AG04450 (cell line): ENCODE results near the gene FOXI2. TPM values are rescaled to one million over a fixed set of nuclear protein-coding genes. Genes with fewer than 3 reads are reported as not detected.

Source experiments
- CTCF ChIA-PET: fragments of 300-600, 350-600 bp; formaldehyde crosslinking; extraction: SDS; loops from one replicate; lab custom pipeline; 2022; ENCODE audit warnings: antibody characterized with exemption, inconsistent platforms; lab: Charles Lee
- POLR2A ChIA-PET: fragments of 350-600 bp; formaldehyde crosslinking; extraction: SDS; loops from one replicate; lab custom pipeline; 2021; ENCODE audit warnings: antibody characterized with exemption, inconsistent platforms; lab: Yijun Ruan, JAX
- DNase-seq: peaks from one replicate; pipeline ENCODE4 v3.0.0-alpha.2; 2011; ENCODE audit warnings: low read depth, low spot score
- H3K27ac ChIP-seq: one replicate; pipeline ENCODE4 v1.5.1; 2012; ENCODE audit warnings: low read depth, low read length, control low read depth
- H3K27me3 ChIP-seq: one replicate; pipeline ENCODE4 v1.6.0; 2012; ENCODE audit warnings: low read length; ENCODE audit not compliant: control insufficient read depth, insufficient read depth
- H3K4me3 ChIP-seq: 2 replicates; pipeline ENCODE4 v1.5.1; 2011; ENCODE audit warnings: mild to moderate bottlenecking, low read depth, low read length, control low read depth
- H3K9me3 ChIP-seq: 2 replicates; pipeline ENCODE4 v1.5.1; 2012; ENCODE audit warnings: low read length; ENCODE audit not compliant: control insufficient read depth, insufficient read depth
- CTCF ChIP-seq: IDR thresholded peaks from 2 replicates; pipeline ENCODE4 v1.5.1; 2011; ENCODE audit warnings: low read depth, low read length, control low read depth, inconsistent platforms
- polyA plus RNA-seq: library from polyadenylated mRNA; depleted of rRNA; stranded (reverse); fragments of >200 nt; gene quantifications from 2 replicates; pipeline ENCODE4 v1.2.3, GENCODE V29; 2011

FOXI2 gene
- polyA plus RNA-seq, 1 experiment = not detected

GRCh38 chr10:127756264-127756663 is 19.3 kb downstream of the FOXI2 start:
- no peak for TF ChIP-seq CTCF
- no peaks in the 10 kb centered on the region for H3K27me3 ChIP-seq
- ChIA-PET CTCF (no interaction called here), POLR2A (no interaction called here)
- H3K9me3 ChIP-seq = peaks cover 21% of the 10 kb centered on the region
- no peak overlapping the region for H3K4me3 ChIP-seq
- no peak for DNase-seq
- no peak overlapping the region for H3K27ac ChIP-seq

GRCh38 chr10:127757033-127757432 is 20.0 kb downstream of the FOXI2 start:
- H3K4me3 ChIP-seq = no peak overlapping the region
- TF ChIP-seq CTCF = no peak
- no peak overlapping the region for H3K27ac ChIP-seq
- ChIA-PET POLR2A (no interaction called here), CTCF (interaction anchor here (0.5 kb wide), 1 partner anchor 63 kb away, joined by 5 read pairs; no protein-coding TSS in a partner anchor)
- no peaks in the 10 kb centered on the region for H3K27me3 ChIP-seq
- peaks cover 21% of the 10 kb centered on the region for H3K9me3 ChIP-seq
- DNase-seq = no peak

- ChIA-PET CTCF (no interaction called here), POLR2A (no interaction called here)
- DNase-seq = no peak
- Histone ChIP-seq H3K27ac (no peak overlapping the region), H3K27me3 (no peaks in the 10 kb centered on the region), H3K4me3 (no peak overlapping the region), H3K9me3 (peaks cover 16% of the 10 kb centered on the region)
- TF ChIP-seq CTCF = no peak
Observed at GRCh38 chr10:127759276-127759675, 22.3 kb downstream of the FOXI2 start.

- CTCF ChIA-PET = no interaction called here
- Histone ChIP-seq H3K9me3 (peaks cover 13% of the 10 kb centered on the region), H3K4me3 (no peak overlapping the region), H3K27ac (no peak overlapping the region), H3K27me3 (no peaks in the 10 kb centered on the region)
- no peak for TF ChIP-seq CTCF
- no peak for DNase-seq
- POLR2A ChIA-PET = no interaction called here
Observed at GRCh38 chr10:127762925-127763324, 25.9 kb downstream of the FOXI2 start.

GRCh38 chr10:127774766-127775559 is 38.0 kb downstream of the FOXI2 start:
- no peak overlapping the region for H3K27ac ChIP-seq
- no peak overlapping the region for H3K4me3 ChIP-seq
- peaks cover 20% of the 10 kb centered on the region; the same call in 1 of the 2 replicates for H3K9me3 ChIP-seq
- ChIA-PET CTCF (no interaction called here), POLR2A (no interaction called here)
- H3K27me3 ChIP-seq = no peaks in the 10 kb centered on the region
- TF ChIP-seq CTCF = no peak
- DNase-seq = no peak
